PC-9 (cell line): ENCODE results near the gene MR1. TPM values are rescaled to one million over a fixed set of nuclear protein-coding genes. Genes with fewer than 3 reads are reported as not detected.

Source experiments
- BruUV-seq: library from RNA; stranded (reverse); fragments of 400-500 nt; replicated peaks from 2 replicates; lab custom pipeline; 2021; lab: Mats Ljungman, UMichigan
- CTCF ChIA-PET: fragments of 300-600 bp; sonication (Branson Sonifier 250); formaldehyde crosslinking; loops from one replicate; lab custom pipeline; 2022; ENCODE audit warnings: antibody characterized with exemption; lab: Charles Lee
- POLR2A ChIA-PET: fragments of 300-600 bp; sonication (Branson Sonifier 250); formaldehyde crosslinking; loops from one replicate; lab custom pipeline; 2022; ENCODE audit warnings: antibody characterized with exemption; ENCODE audit not compliant: unreplicated experiment; lab: Charles Lee
- DNase-seq, 2 experiments: peaks; one replicate each; pipeline versions ENCODE4 v3.0.0 to v3.0.0-alpha.2; 2015 to 2022; ENCODE audit warnings: mixed read lengths in 1 of 2
- H2AFZ ChIP-seq: fragments of 200-600 bp; sonication (generic); 2 replicates; pipeline ENCODE4 v1.8.1; 2017; ENCODE audit warnings: antibody characterized with exemption
- H3F3A ChIP-seq: fragments of 200-600 bp; sonication (generic); 2 replicates; pipeline ENCODE4 v1.8.1; 2017; ENCODE audit warnings: antibody characterized with exemption, mild to moderate bottlenecking, low read depth; ENCODE audit not compliant: insufficient read depth
- H3K27ac ChIP-seq: fragments of 200-600 bp; sonication (generic); 2 replicates; pipeline ENCODE4 v1.6.1; 2016; ENCODE audit warnings: mixed run types
- H3K27me3 ChIP-seq: fragments of 200-600 bp; sonication (generic); 2 replicates; pipeline ENCODE4 v1.6.1; 2016; ENCODE audit warnings: low read depth, mixed run types; ENCODE audit not compliant: insufficient read depth
- H3K36me3 ChIP-seq: fragments of 200-600 bp; sonication (generic); 2 replicates; pipeline ENCODE4 v1.6.1; 2016; ENCODE audit warnings: low read depth, mixed run types
- H3K4me1 ChIP-seq: fragments of 200-600 bp; sonication (generic); replicated peaks from 2 replicates; pipeline ENCODE4 v1.6.1; 2016; ENCODE audit warnings: mixed run types; ENCODE audit not compliant: insufficient read depth
- H3K4me2 ChIP-seq: fragments of 200-600 bp; sonication (generic); 2 replicates; pipeline ENCODE4 v1.6.1; 2017; ENCODE audit warnings: mixed run types
- H3K4me3 ChIP-seq: fragments of 200-600 bp; sonication (generic); 2 replicates; pipeline ENCODE4 v1.6.1; 2016; ENCODE audit warnings: mixed run types
- H3K79me2 ChIP-seq: fragments of 200-600 bp; sonication (generic); 2 replicates; pipeline ENCODE4 v1.6.1; 2017; ENCODE audit warnings: low read depth, mixed run types
- H3K9me2 ChIP-seq: fragments of 200-600 bp; sonication (generic); 2 replicates; pipeline ENCODE4 v1.8.1; 2017; ENCODE audit warnings: mild to moderate bottlenecking; ENCODE audit not compliant: insufficient read depth
- H3K9me3 ChIP-seq: fragments of 200-600 bp; sonication (generic); 2 replicates; pipeline ENCODE4 v1.8.1; 2016; ENCODE audit warnings: low read depth; ENCODE audit not compliant: insufficient read depth
- H4K20me1 ChIP-seq: fragments of 200-600 bp; sonication (generic); 2 replicates; pipeline ENCODE4 v1.8.1; 2017; ENCODE audit not compliant: insufficient read depth
- EZH2 ChIP-seq: fragments of 200-600 bp; sonication (generic); IDR thresholded peaks from 2 replicates; pipeline ENCODE4 v1.8.0; 2017; ENCODE audit warnings: antibody characterized with exemption, low read depth
- intact Hi-C: fragments of 100-400 bp; cut with micrococcal nuclease; formaldehyde crosslinking; loops from one replicate; pipeline ENCODE4 v1.10.0; 2022; ENCODE audit not compliant: unreplicated experiment
- total RNA-seq: library from RNA; stranded (reverse); gene quantifications from 2 replicates; pipeline ENCODE4 v1.2.3, GENCODE V29; 2021
- TF ChIP-seq, protein P1 (sequence below): fragments of 200-600 bp; sonication (generic); conservative IDR thresholded peaks from 2 replicates; pipeline ENCODE4 v1.6.1; 2017; ENCODE audit warnings: mixed run types, antibody characterized with exemption, mild to moderate bottlenecking, moderate library complexity

Gene MR1
- total RNA-seq, 1 experiment from 2014 or later, result 15.5 TPM

- CTCF ChIA-PET, result interaction anchor here (0.5 kb wide), 1 partner anchor 129 kb away, joined by 3 read pairs; no protein-coding TSS in a partner anchor
- no peak for TF ChIP-seq EZH2
- TF ChIP-seq, protein P1, sequence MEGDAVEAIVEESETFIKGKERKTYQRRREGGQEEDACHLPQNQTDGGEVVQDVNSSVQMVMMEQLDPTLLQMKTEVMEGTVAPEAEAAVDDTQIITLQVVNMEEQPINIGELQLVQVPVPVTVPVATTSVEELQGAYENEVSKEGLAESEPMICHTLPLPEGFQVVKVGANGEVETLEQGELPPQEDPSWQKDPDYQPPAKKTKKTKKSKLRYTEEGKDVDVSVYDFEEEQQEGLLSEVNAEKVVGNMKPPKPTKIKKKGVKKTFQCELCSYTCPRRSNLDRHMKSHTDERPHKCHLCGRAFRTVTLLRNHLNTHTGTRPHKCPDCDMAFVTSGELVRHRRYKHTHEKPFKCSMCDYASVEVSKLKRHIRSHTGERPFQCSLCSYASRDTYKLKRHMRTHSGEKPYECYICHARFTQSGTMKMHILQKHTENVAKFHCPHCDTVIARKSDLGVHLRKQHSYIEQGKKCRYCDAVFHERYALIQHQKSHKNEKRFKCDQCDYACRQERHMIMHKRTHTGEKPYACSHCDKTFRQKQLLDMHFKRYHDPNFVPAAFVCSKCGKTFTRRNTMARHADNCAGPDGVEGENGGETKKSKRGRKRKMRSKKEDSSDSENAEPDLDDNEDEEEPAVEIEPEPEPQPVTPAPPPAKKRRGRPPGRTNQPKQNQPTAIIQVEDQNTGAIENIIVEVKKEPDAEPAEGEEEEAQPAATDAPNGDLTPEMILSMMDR, result no peak
- Histone ChIP-seq H3F3A (peaks cover 7% of the 10 kb centered on the region; the same call in 1 of the 2 replicates), H3K9me3 (no peaks in the 10 kb centered on the region), H3K36me3 (0 out of 2 replicates have a peak, but pooled peaks cover 11% of the 10 kb centered on the region), H3K79me2 (peaks cover 97% of the 10 kb centered on the region), H2AFZ (no peak overlapping the region), H3K4me1 (0 out of 2 replicates have a peak, but pooled peaks cover 7% of the 10 kb centered on the region), H3K4me3 (no peak overlapping the region), H3K4me2 (no peak overlapping the region), H4K20me1 (peaks cover 46% of the 10 kb centered on the region), H3K9me2 (no peaks in the 10 kb centered on the region), H3K27me3 (no peaks in the 10 kb centered on the region), H3K27ac (no peak overlapping the region)
- intact Hi-C loops, result no loop called here
- BruUV-seq, result no TSS peak
- POLR2A ChIA-PET, result interaction anchor here (0.6 to 0.7 kb wide), 5 partner anchors 23 to 1170 kb away, joined by 3 to 9 read pairs (median 5); partner anchors contain the start of gene MR1
- no peak for DNase-seq
These were observed 23.0 kb upstream of the MR1 start for GRCh38 chr1:181010789-181011188.

DNA sequence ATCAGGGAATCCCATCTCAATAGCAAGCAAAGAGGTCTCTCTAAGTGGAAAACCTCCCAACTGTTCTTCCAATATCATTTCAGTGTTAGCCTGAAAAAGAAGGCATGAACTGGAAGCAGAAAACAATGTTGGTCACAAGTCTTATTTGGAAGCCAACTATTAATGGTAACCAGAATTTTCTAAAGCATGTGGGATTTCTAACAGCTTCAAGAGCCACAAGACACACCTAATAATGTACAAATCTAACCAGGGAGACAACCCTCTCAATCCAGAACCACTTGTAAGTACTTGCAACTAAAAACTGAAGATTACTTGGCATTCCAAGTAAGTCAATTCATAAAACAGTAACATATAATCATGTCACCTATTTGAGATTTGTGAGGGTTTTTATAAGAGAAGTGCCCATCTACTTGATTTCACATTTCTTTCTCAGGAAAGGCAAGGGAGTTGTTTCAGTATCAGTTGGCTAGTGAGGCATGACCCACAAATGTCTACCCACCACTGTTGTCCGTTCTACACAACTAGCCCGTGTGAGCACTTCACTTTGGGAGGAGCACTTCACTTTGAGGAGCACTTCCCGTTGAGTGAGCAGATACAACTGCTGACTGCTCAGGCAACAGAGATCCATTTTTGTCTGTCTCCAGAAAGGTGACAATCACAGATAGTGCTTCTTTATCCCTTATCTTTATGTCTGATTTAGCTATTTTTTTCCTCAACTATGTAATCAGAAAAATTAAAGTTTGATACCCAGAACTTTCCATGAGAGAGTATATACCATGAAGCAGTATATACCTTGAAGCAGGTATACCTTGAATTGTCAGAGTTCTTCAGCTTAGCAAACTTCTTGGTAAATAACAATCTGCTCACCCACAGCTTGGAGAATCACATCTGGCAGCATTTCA, 22.2 kb upstream of the MR1 start:
- Histone ChIP-seq H3K27ac (no peak overlapping the region), H3K4me2 (no peak overlapping the region), H3K79me2 (peaks cover 98% of the 10 kb centered on the region), H3F3A (peaks cover 7% of the 10 kb centered on the region; the same call in 1 of the 2 replicates), H3K4me1 (0 out of 2 replicates have a peak, but pooled peaks cover 7% of the 10 kb centered on the region), H2AFZ (no peak overlapping the region), H3K27me3 (no peaks in the 10 kb centered on the region), H3K36me3 (0 out of 2 replicates have a peak, but pooled peaks cover 11% of the 10 kb centered on the region), H4K20me1 (peaks cover 46% of the 10 kb centered on the region), H3K9me2 (no peaks in the 10 kb centered on the region), H3K9me3 (no peaks in the 10 kb centered on the region), H3K4me3 (no peak overlapping the region)
- DNase-seq, result no peak
- no peak for TF ChIP-seq EZH2
- TF ChIP-seq, protein P1, result no peak
- BruUV-seq, result no TSS peak
- ChIA-PET POLR2A (interaction anchor here (0.6 to 0.7 kb wide), 5 partner anchors 22 to 1170 kb away, joined by 3 to 9 read pairs (median 5); partner anchors contain the start of gene MR1), CTCF (interaction anchor here (0.5 kb wide), 1 partner anchor 130 kb away, joined by 3 read pairs; no protein-coding TSS in a partner anchor)
- intact Hi-C loops, result no loop called here

DNA sequence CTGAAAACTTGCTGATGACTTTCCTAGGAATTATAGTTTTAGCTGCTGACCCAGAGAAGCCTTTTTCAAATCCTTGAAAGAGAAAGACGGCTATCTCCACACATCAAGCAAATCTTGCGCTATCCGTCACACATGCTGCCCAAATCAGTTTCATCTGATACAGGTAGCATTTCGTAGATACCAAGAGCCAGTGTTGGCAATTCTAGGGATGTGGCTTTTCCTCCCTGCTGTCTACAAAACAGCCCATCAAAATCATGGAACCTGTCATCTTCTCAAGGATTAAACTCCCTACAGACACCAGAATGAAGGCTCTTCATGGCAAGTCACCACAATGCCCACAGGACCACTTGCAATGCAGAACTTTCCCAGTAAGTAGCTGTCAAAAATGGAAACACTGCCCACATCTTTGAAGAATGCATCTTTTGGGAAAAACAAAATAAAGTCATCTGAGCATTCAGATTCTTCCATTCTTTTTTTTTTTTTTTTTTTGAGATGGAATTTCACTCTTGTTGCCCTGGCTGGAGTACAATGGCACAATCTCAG, 21.5 kb upstream of the MR1 start:
- Histone ChIP-seq H4K20me1 (peaks cover 43% of the 10 kb centered on the region), H3K4me2 (no peak overlapping the region), H3K79me2 (peaks cover 97% of the 10 kb centered on the region), H2AFZ (no peak overlapping the region), H3K27me3 (no peaks in the 10 kb centered on the region), H3K4me1 (0 out of 2 replicates have a peak, but pooled peaks cover 7% of the 10 kb centered on the region), H3K36me3 (0 out of 2 replicates have a peak, but pooled peaks cover 11% of the 10 kb centered on the region), H3K9me3 (no peaks in the 10 kb centered on the region), H3F3A (peaks cover 7% of the 10 kb centered on the region; the same call in 1 of the 2 replicates), H3K9me2 (no peaks in the 10 kb centered on the region), H3K4me3 (no peak overlapping the region), H3K27ac (no peak overlapping the region)
- no TSS peak for BruUV-seq
- intact Hi-C loops, result no loop called here
- TF ChIP-seq EZH2, result no peak
- TF ChIP-seq, protein P1, result no peak
- POLR2A ChIA-PET, result no interaction called here
- DNase-seq, result no peak
- CTCF ChIA-PET, result no interaction called here
